ENCODE measurements around the gene ZNF488.

DNA sequence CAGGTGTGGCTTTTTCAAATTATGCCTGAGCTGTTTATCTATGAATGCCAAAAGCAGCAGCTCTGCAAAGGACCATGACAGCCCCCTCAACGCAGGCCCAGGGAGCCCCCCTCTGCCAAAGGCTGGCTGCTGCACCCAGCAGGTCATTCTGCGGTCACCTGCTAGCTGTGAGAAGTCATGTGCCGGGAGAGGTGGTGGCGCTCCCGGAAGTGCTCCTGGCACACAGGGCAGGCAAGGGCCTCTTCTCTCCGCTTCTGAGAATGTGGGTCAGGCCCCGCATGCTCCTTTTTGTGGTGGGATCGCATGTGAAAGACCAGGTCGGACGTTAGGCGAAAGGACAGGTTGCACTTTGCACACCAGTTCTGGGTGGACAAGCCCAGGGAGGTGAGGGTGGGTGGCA is 16.4 kb downstream of the ZNF488 start:
- TF ChIP-seq FOXM1 (IDR thresholded peaks at IDR 0.05; ENCODE audit: low read depth, low read length) (no peak), PAX5 (IDR thresholded peaks at IDR 0.05; ENCODE audit: borderline replicate concordance, low read depth, low read length) (no peak), NFYA (IDR thresholded peaks at IDR 0.05; ENCODE audit: borderline replicate concordance, low read depth, low read length) (no peak), BCL11A (IDR thresholded peaks at IDR 0.05; ENCODE audit: low read depth, low read length) (no peak)
